NCI-H1092 (cell line): Measurements from ENCODE around the gene CDC73.

ENCODE experiments used
- DNase-seq: peaks from one replicate; lab custom pipeline; 2025; lab: John Stamatoyannopoulos, UW

CDC73 gene

GRCh38 chr1:193121616-193122593, at the start of gene CDC73:
Gene CDC73, plus strand, starts transcription at chr1:193122031. Its CDS starts 170 bp downstream, at chr1:193122201.
- peak; percentile 97 for DNase-seq

DNA sequence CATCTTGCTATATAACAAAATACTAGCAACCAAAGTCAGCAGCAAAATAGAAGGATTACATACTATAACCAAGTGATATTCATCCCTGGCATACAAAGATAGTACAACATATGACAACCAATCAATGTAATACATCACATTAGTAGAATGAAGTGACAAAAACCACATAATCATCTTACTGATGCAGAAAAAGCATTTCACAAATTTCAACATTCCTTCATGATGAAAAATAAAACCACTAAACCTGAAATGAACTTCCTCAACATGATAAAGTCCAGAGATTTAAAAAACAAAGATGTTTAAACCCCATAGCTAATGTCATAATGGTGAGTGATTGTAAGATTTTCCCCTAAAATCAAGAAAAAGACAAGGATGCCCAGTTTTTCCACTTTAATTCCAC, 43.8 kb upstream of the CDC73 start:
- DNase-seq = no peak

DNA sequence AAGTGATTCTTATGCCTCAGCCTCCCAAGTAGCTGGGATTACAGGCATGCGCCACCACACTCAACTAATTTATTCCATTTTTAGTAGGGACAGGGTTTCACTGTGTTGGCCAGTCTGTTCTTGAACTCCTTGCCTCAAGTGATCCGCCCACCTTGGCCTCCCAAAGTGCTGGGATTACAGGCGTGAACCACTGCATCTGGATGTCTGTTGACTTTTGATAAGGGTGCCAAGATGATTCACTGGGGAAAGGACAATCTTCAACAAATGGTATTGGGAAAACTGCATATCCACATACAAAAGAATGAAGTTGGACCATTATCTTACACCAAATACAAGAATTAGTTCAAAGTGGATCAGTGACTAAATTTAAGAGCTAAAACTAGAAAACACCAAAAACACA, 42.6 kb upstream of the CDC73 start:
- no peak for DNase-seq

DNA sequence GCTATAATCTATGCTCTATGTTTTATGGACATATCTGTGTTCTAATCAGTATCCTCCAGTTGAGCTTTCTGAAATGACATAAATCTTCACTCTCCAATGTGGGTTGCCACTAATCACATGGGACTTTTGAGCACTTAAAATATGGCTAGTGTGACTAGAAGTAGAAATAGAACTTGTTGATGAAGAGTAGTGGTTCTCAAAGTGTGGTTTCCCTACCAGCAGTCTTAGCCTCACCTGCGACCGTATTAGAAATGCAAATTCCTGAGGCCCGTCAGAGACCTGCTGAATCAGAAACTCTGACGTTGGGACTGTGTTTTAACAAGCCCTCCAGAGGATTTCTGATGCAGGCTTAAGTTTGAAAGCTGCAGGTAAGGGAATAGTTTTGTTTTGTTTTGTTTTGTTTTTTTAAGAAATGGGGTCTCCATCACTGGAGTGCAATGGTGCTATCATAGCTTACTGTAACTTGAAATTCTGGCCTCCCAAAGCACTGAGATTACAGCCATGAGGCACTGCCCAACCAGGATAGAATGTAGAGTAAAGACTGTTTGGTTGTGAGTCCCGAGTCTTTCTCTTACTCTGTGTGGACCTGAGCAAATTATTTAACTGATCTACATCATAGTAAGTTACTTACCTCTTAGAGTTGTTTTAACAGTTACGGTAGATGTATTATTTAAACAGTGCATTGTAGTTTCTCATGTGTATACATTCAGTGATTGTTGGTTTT, 38.3 kb upstream of the CDC73 start:
- DNase-seq = no peak

DNA sequence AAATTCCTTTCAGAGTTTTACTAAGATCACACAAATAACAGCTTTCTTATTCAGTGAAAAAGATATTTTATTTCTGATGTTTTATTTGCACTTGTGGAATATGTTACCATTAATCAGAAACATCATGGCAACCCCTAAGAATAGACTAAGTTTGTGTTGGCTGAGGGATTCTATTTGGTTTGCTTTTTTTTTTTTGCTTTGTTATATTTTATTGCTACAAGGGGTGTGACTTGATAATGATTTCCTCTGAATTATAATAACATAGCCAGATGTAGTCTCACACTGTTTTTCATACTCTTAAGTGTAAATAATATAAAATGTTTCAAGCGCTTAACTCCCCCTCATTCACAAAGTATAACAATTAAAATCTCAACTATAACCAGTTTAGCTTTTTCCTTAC, 36.6 kb upstream of the CDC73 start:
- DNase-seq = no peak

GRCh38 chr1:193086342-193086741, 35.5 kb upstream of the CDC73 start:
- no peak for DNase-seq

GRCh38 chr1:193087893-193088292, 33.9 kb upstream of the CDC73 start:
- DNase-seq = no peak

DNA sequence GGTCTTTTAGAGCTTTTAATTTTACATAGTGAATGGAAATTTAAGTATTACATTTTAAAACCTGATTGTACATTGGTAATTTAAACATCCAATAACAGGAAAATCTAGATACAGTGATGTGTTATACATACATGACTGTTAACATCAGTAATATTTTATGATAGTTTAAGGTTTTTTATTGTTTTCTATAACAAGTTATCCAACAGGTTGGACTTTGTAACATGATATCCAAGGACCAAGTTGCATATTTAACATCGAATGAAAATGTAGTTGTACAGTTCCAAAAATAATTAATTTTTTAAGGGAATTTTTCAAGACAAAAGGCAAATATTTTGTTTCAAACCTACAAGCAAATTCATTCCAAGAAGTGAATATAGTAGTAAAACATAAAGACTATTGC, 31.0 kb upstream of the CDC73 start:
- DNase-seq = no peak

DNA sequence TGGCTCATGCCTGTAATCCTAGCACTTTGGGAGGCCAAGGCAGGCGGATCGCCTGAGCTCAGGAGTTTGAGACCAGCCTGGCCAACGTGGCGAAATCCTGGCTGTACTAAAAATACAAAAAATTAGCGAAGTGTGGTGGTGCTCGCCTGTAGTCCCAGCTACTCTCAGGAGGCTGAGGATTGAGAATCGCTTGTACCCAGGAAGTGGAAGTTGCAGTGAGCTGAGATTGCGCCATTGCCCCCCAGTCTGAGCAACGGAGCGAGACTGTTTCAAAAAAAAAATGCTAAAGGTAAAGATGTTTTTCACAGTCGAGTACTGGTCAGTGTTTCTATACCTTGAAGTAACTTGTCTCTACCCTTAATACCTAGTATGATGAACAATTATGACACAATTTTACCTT, 27.7 kb upstream of the CDC73 start:
- no peak for DNase-seq

DNA sequence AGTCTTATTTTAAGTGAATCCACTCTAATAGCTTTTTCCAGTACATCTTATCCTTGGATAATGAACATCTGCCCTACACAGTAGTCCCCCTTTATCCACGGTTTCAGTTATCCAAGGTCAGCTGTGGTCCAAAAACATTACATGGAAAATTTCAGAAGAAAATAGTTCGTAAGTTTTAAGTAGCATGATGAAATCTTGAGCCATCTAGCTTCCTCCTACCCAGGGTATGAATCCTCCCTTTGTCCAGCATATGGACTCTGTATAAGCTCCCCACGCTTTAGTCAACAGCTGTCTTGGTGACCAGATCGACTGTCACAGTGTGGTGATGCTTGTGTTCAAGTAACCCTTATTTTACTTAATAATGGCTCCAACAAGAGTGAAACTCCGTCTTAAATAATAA, 19.2 kb upstream of the CDC73 start:
- DNase-seq = no peak

DNA sequence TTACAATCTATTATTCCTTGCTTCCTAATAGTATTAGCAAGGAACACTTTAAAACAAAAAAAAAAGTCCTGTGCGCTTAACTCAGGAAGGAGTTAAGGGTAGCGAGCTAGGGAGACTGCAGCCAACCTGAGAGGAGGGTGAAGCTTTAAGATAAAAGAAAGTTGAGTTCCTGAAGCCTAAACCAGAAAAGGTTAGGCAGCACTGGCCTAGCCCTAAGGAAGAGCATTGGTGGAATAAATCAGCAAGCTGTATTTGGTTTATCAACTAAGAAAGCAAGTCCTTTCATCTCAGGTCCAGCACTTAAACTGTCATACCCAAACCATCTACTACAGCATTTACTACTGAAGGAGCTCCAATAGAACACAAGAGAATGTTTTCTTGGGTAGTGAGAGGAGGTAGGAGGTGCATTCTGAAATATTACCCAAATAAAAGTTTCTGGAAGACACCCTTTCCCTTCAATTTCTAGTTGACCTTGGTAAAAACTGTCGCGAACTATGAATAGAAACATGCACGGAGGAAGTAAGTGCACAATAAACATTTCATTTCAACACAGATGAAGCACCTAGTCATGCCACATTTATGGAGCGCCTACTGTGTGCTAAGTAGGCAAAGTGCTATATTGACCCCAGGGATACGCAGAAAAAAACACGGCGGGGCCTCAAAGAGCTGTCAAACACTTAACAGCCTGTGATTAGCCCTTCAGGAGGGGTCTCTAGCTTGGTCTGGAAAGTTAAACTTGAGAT, 17.9 kb upstream of the CDC73 start:
- no peak for DNase-seq

- DNase-seq = peak; percentile 24
Measured at GRCh38 chr1:193104502-193104906, 17.3 kb upstream of the CDC73 start.

- DNase-seq = peak; percentile 67
Measured at GRCh38 chr1:193104907-193105820, 16.7 kb upstream of the CDC73 start, which contains the start of gene GLRX2. Gene GLRX2, minus strand, starts transcription at chr1:193105414. Its CDS starts 32 bp downstream, at chr1:193105382.

DNA sequence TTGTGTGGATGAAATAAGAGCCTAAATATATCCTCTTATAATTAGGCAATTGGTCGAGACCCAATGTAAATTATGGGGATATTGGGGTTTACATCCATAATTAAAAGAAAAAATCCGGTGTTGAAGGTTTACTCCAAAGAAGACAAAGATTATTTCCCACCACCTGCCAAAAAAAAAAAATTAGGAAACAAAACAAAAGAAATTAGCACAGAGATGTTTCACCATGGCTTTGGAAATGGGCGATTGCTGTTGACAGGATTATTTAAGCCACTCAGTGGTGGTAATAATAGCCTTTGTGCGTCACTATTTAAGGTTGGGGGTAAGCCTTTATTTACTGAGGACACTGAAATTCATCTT, 16.0 kb upstream of the CDC73 start:
- DNase-seq = no peak

DNA sequence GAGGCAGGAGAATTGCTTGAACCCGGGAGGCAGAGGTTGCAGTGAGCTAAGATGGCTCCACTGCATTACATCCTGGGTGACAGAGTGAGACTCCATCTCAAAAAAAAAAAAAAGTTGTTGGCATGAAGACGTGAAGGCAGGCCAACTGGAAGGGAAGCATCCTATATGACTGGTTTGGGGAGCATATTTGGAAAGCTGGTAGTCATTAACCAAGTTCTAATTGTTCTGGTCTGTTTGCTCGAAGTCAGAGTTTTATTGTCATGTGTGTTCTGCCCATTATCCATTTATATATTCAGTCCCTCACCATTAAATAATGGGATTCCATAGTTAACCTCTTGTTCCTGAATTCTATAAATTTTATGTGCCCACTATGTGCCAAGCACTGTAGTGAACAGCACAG, 13.4 kb upstream of the CDC73 start:
- no peak for DNase-seq

DNA sequence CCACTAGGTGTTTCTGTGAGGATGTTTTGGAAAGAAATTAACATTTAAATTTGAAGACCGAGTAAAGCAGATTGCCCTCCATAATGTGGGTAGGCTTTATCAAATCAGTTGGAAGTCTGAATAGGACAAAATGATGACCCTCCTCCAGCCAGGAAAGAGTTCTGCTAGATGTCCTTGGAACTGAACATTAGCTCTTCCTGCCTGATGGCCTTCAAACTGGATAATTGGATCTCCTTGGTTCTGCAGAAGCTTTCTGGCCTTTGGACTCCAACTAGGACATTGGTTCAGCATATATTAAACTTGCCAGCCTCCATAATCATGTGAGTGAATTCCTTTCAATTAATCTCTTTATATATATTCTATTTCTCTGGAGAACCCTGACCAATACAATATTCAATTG, 12.2 kb upstream of the CDC73 start:
- DNase-seq = no peak

- no peak for DNase-seq
Measured at GRCh38 chr1:193110246-193110645, 11.6 kb upstream of the CDC73 start.

DNA sequence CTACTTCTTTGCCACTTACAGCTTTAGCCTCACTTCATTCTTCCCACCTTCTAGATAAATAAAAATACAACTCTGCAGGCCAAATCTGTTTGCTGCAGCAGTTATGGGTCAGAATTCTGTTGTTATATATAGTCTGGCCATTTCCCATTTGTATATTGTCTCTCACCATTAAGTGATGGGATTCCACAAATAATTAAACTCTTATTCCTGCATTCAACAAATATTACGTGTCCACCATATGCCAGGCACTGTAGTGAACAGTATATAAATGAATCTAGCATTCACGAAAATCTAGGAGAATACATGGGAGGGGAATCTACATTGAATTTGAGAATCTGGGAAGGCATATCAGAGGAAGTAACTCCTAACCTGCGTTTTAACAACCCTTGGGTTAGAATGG, 11.0 kb upstream of the CDC73 start:
- DNase-seq = no peak

DNA sequence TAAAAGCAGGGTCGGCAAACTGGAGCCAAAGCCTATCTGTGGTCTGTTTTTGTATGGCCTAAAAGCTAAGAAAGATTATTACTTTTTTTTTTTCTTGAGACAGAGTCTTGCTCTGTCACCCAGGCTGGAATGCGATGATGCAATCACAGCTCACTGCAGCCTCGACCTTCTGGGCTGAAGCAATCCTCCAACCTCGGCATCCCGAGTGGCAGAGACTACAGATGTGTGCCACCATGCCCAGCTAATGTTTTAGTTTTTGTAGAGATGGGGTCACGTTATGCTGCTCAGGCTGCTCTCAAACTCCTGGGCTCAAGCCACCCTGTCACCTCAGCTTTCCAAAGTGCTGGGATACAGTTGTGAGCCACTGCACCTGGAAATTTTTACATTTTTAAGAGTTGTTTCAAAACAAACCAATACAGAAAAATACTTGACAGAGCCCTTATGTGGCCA, 10.2 kb upstream of the CDC73 start:
- no peak for DNase-seq

GRCh38 chr1:193113258-193113991, 8.4 kb upstream of the CDC73 start:
- DNase-seq = no peak

GRCh38 chr1:193113992-193114332, 7.9 kb upstream of the CDC73 start:
- no peak for DNase-seq
